ENCODE results near the gene PIP5KL1. TPM values are rescaled to one million over a fixed set of nuclear protein-coding genes. Genes with fewer than 3 reads are reported as not detected.
A peak's percentile ranks its signal among the peaks of the same experiment; 100 is the strongest.

Gene PIP5KL1
- total RNA-seq, 1 donor from 2014 or later, result 3.4 TPM

GRCh38 chr9:127907867-127908659 is 22.5 kb downstream of the PIP5KL1 start:
- Mint-ChIP-seq H3K9me3 (ENCODE audit: low read depth) (no peaks in the 10 kb centered on the region), H3K36me3 (ENCODE audit: insufficient read depth) (peaks cover 1% of the 10 kb centered on the region), H3K27ac (no peak overlapping the region), H3K27me3 (no peaks in the 10 kb centered on the region), H3K4me3 (ENCODE audit: low read depth) (no peak overlapping the region), H3K4me1 (ENCODE audit: low read depth) (peaks cover 10% of the 10 kb centered on the region)
- no peak for DNase-seq (ENCODE audit: low spot score, unreplicated experiment)
- TF ChIP-seq CTCF (IDR thresholded peaks at IDR 0.05; ENCODE audit: unreplicated experiment), result no peak

- TF ChIP-seq CTCF (IDR thresholded peaks at IDR 0.05; ENCODE audit: unreplicated experiment), result no peak
- H3K4me1 Mint-ChIP-seq (ENCODE audit: low read depth), result peaks cover 7% of the 10 kb centered on the region
- no peak overlapping the region for H3K4me3 Mint-ChIP-seq (ENCODE audit: low read depth)
- no peak overlapping the region for H3K27ac Mint-ChIP-seq
- DNase-seq (ENCODE audit: low spot score, unreplicated experiment), result no peak
- no peaks in the 10 kb centered on the region for H3K9me3 Mint-ChIP-seq (ENCODE audit: low read depth)
- H3K36me3 Mint-ChIP-seq (ENCODE audit: insufficient read depth), result no peaks in the 10 kb centered on the region
- H3K27me3 Mint-ChIP-seq, result no peaks in the 10 kb centered on the region
These were observed 24.8 kb downstream of the PIP5KL1 start for GRCh38 chr9:127905788-127906191.

GRCh38 chr9:127905004-127905728 is 25.4 kb downstream of the PIP5KL1 start:
- H3K4me1 Mint-ChIP-seq (ENCODE audit: low read depth), result peaks cover 7% of the 10 kb centered on the region
- no peaks in the 10 kb centered on the region for H3K9me3 Mint-ChIP-seq (ENCODE audit: low read depth)
- no peak for DNase-seq (ENCODE audit: low spot score, unreplicated experiment)
- no peak overlapping the region for H3K4me3 Mint-ChIP-seq (ENCODE audit: low read depth)
- no peak for TF ChIP-seq CTCF (IDR thresholded peaks at IDR 0.05; ENCODE audit: unreplicated experiment)
- no peaks in the 10 kb centered on the region for H3K27me3 Mint-ChIP-seq
- peak overlapping the region; percentile 52 for H3K27ac Mint-ChIP-seq
- no peaks in the 10 kb centered on the region for H3K36me3 Mint-ChIP-seq (ENCODE audit: insufficient read depth)

GRCh38 chr9:127904561-127905003 is 26.0 kb downstream of the PIP5KL1 start:
- Mint-ChIP-seq H3K9me3 (ENCODE audit: low read depth) (no peaks in the 10 kb centered on the region), H3K4me1 (ENCODE audit: low read depth) (peaks cover 10% of the 10 kb centered on the region), H3K4me3 (ENCODE audit: low read depth) (no peak overlapping the region), H3K27me3 (no peaks in the 10 kb centered on the region), H3K27ac (peak overlapping the region; percentile 52), H3K36me3 (ENCODE audit: insufficient read depth) (no peaks in the 10 kb centered on the region)
- no peak for DNase-seq (ENCODE audit: low spot score, unreplicated experiment)
- no peak for TF ChIP-seq CTCF (IDR thresholded peaks at IDR 0.05; ENCODE audit: unreplicated experiment)

GRCh38 chr9:127903557-127904475 is 26.8 kb downstream of the PIP5KL1 start:
- H3K4me1 Mint-ChIP-seq (ENCODE audit: low read depth), result peaks cover 10% of the 10 kb centered on the region
- no peak overlapping the region for H3K4me3 Mint-ChIP-seq (ENCODE audit: low read depth)
- no peak for DNase-seq (ENCODE audit: low spot score, unreplicated experiment)
- no peaks in the 10 kb centered on the region for H3K36me3 Mint-ChIP-seq (ENCODE audit: insufficient read depth)
- no peaks in the 10 kb centered on the region for H3K9me3 Mint-ChIP-seq (ENCODE audit: low read depth)
- TF ChIP-seq CTCF (IDR thresholded peaks at IDR 0.05; ENCODE audit: unreplicated experiment), result no peak
- peak overlapping the region; percentile 49 for H3K27ac Mint-ChIP-seq
- H3K27me3 Mint-ChIP-seq, result no peaks in the 10 kb centered on the region
